HG03342 (cell line): ENCODE results near the gene FBH1.
A peak's percentile ranks its signal among the peaks of the same experiment; 100 is the strongest.
"Not testable (repeated sequence)": the region's sequence is repeated elsewhere in the genome, so short reads cannot be mapped to it uniquely, and the experiment has no call there.

ENCODE experiments used
- ATAC-seq: cut with Tn5 transposase; IDR thresholded peaks from one replicate; pipeline ENCODE4 v1.9.1; 2021; ENCODE audit warnings: mild to moderate bottlenecking, moderate library complexity; ENCODE audit not compliant: unreplicated experiment

FBH1 gene

DNA sequence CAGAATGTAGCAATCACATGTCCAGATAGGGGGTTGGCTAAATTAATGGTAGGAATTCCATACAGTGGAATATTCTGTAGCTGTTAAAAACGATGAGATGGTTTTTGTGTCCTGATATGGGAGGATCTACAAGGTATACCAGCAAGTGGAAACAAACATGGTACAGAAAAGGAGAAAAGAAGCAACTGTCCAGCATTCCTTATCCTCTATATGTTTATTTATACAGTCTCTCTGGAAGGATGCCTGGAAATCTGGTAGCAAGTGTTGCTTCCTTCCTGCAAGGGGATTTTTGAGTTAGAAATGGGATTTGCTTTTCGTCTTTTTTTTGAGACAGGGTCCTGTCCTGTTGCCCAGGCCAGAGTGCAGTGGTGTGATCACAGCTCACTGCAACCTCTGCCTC, 68.0 kb downstream of the FBH1 start:
- no peak for ATAC-seq

DNA sequence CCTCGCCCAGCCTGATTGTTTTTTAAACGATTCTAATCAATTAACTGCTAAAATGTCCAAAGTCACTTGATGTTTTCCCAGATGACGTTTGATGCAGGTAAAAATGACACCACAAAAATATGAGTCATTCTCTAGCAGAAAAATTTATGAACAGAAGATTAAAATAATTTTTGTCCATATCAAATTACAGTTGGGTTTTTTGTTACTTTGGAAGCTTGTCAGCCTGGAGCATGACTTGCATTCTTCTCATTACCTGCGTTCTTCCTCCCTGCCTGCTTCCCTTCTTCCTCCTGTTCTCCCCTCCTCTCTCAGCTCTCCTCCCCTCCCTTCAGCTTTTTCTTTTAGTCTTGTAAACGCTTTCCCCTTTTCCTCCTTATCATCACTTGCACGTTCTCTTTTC, 68.6 kb downstream of the FBH1 start:
- no peak for ATAC-seq

DNA sequence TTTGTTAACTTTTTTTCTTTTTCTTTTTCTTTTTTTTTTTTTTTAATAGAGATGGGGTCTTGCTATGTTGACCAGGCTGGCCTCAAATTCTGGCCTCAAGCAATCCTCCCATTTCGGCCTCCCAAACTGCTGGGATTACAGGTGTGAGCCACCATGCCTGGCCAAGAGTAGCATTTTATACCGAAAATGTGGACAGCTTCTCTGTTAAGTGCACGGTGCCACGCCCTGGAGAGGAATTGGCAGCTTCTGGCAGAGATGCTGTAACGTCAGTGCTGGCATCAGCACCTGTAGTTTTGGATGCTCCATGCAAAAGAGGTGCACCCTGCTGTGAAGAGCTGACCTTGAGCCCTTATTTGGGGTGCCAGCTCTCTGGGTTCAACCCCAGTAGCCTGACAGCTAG, 69.1 kb downstream of the FBH1 start:
- no peak for ATAC-seq

DNA sequence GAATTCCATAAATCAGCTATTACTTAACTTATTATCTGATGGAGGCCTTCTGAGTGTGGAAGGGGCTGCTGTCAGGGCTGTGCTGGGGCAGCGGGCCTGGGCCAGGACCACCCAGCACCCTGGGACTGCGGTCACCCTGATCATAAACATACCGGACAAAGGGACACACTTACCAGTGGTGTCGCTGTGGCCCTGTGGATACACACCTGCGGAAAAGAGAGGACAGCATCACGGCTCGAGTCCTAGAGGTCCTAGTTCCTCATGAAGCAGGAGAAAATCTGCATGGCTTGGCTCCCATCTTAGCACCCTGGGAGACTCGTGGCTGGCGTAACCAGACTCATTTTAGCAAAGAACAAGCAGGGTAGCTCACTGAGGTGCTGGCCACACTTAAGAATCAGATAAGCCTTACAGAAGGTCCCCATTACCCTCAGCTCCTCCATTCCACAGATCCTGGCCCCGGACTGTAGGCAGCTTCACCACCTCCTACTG, 69.6 kb downstream of the FBH1 start:
- ATAC-seq = no peak

DNA sequence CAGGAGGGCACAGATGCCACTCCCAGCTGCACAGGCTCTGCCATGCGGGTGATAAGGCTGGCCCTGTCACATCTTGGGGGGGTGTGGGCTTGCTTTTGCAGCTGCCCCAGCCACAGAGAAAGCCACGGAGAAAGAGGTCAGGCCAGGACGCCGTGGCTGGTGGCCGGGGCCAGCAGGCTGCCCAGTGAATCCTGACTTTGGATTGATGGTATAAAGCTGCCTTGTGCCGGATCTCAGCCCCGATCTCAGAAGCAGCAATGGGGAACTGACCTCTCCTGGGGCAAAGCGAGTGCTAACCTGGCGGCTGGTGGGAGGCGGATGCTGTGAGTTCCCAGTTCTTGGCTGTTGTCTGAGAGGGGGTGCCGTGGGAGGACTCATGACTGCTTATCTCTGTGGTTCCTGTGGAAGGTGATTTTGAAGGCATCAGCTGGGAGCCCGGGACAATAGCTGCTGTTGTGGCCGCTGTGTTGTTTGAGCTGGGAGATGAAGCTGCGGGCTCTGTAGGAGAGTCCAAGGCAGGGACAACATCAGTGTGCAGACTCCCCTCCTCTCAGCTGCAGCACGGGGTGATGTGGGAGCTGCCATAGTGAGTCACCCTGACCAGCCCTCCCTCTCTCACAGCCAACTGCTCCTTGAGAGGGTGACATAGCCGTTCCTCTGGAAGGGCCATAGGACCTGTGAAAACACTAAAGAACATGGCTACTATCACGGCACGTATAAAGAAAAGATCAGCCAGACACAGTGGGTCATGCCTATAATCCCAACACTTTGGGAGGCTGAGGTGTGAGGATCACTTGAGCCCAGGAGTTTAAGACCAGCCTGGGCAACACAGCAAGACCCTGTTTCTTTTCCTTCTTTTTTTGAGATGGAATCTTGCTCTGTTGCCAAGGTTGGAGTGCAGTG, 70.3 kb downstream of the FBH1 start:
- ATAC-seq = no peak

DNA sequence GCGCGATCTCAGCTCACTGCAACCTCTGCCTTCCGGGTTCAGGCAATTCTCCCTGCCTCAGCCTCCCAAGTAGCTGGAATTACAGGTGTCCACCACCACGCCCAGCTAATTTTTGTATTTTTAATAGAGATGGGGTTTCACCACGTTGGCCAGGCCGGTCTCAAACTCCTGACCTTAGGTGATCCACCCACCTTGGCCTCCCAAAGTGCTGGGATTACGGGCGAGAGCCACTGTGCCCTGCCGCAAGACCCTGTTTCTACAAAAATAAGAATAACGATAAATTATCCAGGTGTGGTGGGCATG, 70.9 kb downstream of the FBH1 start:
- not testable (repeated sequence) for ATAC-seq

DNA sequence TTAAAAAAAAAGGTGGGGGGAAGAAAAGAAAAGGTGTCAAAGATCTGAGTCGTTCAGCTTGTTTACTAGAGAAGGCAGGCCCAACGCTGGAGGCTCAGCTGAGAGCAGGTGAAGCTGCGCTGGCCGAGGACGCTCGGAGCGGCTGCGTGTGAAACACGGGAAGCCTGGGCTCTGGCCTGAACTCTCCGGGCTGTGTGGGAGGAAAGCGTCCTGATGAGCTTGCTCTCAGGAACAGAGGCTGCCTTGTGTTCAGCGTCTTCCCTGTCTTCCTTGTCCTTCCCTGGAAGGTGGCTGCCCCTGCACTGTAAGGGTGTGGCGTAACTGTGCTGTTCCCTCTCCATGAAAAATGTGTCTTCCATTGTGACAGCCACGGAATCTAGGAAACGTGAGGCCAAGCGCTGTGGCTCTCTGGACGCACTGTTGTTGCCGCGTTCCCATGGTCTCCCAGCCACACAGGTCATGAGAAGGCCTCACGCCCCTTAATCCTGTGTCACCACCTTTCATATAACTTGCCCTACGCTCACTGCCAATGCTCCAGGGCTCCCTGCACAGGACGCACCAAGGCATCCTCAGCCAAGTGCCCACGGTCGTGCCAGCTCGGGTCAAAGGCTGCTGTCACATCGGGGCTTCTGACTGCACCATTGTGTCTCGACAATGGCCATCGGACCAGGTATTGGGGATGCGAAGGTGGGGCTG, 71.5 kb downstream of the FBH1 start:
- no peak for ATAC-seq

DNA sequence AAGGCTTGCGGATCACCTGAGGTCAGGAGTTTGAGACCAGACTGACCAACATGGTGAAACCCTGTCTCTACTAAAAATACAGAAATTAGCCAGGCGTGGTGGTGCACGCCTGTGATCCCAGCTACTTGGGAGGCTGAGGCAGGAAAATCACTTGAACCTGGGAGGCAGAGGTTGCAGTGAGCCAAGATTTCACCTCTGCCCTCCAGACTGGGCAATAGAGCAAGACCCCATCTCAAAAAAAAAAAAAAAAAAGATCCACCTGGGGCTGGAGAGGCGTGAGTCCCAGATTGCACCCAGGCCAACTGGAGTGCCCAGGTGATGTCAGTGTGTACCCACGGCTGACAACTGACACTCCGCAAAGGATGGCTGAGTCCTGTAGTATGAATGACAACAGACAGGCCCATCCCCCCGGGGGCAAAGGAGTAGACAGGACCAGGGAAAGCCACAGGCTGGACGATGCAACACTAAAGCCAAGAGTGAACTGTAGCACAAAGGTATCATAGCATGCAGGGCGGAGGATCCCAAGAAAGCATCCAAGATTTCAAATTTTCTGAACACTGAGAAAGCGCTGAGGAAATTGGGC, 72.4 kb downstream of the FBH1 start:
- ATAC-seq = not testable (repeated sequence)

DNA sequence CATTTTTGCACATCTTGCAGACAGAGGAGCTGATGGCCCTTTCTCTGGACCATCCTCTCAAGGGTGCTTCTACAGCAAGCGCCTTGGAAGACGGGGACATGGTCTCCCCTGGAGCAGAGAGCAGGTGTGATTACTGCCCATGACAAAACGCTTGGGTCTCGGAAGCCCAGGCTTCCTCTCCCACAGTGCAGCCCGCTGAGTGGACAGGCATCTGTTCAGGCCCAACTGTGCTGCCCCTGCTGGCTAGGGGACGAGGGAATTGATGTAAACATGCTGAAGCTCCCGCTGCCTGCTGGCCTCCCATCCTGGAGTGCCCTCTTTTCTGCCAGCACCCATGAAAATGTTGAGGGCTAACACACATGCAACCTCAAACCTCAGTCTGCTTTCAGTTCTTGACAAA, 73.0 kb downstream of the FBH1 start:
- ATAC-seq = no peak

DNA sequence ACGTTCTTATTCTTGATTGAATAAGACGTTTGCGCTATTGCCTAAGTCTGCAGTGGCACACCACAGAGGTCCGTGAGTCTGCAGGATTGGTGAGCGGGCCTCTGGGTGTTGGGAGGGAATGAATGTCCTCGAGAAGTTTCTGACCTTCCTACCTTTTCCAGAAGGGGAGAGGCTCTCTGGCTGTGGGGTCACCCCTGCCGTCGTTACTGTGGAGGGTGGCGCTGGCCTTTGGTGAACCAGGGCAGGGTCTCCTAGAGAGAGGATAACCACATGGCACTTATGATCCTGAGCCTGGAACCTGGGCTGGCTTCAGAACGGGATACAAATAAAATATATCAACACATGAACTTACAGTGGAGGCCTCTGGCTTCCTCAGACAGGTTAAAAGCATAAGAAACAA, 73.5 kb downstream of the FBH1 start:
- no peak for ATAC-seq

DNA sequence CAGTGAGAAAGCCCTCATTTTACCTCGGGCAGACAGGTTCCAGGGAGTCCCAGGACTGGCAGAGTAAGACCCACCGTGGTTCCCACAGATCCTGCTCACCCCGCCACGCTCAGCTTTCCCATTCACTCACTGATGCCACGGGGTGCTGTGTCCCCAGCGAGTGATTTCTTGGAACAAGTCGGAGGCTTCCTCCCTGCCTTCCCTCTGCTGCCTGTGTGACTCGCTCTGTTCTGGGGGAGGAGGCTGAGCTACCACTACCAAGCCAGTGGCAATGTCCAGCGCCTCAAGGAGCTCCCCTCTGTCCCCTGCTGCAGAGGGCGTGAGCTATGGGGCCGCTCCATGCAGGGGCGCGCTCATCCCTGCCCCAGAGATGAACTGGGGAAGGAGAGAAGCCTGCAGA, 74.7 kb downstream of the FBH1 start:
- ATAC-seq = no peak

DNA sequence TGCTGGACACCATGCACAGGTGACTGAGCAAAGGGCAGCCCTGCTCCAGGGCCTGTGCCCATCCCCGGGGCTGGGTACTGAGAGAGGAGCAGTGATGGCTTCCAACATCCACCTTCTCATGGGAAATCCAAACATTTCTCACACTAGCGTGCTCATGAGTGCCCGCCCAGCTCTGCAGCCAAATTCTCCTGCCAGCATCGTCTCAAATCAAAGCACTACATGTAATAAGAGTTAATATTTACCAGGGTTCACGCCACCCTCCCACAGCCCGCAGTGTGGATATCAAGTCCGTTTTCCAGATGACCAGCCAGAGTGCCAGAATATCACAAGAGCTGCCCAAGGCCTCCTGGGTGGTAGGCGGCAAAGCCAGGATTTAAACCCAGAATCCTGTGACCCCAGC, 75.2 kb downstream of the FBH1 start:
- ATAC-seq = no peak

DNA sequence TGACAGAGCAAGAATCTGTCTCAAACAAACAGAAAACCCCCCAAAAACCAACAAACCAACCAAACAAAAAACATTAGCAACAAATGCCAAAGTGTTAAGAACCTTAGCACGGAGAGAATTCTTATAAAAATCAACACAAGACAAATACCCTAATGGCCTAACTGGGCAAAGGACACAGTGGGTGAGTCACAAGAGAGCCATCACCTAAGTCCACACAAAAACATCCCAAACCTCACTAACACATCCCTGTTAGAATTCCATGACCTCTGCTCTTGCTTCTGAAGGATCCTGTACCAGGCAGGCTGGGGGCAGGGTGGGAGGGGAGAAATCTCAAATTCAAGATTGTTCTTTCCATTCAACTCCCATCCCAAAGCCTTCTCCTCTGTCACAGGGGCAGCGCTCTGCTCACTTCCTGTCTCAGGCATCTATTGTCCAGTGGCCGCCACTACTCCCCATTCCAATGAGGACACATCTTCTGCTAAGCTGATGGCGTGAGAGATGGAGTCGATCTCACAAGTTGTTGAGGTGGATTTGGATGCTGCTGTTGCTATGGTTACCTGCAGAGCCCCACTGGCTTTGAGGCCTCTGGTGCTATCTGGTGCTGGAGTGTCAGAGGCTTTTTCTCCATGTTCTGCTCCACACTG, 78.1 kb downstream of the FBH1 start:
- no peak for ATAC-seq

DNA sequence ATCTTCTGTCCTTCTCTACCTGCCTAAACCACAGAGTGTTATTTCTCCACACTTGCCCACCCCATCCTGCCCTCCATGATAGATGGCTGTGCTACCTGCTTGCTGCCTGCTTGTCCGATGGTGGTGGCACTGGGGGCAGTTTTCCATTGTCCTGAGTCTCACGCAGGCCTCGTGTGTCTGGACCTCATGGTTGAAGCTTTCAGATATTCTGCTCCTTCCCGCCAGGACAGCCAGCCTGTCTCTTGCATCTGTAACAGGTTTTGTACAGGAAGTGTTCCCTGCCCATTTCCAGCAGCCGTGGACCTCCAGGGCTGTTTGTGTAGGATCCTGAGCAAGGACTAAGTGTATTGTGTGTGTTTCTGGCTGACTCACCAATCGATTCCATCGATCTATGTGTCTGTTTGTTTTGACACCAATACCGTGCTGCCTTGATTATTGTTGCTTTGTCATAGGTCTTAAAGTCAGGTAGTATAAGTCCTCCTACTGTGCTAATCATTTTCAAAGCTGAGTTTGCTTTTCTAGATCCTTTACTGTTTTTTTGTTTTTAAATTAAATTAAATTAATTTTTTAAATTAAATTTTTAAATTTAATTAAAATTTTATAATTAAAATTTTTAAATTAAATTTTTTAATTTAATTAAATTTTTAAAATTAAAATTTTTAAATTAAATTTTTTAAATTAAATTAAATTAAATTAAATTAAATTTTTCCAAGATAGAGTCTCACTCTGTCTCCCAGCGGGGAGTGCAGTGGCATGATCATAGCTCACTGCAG, 78.8 kb downstream of the FBH1 start:
- no peak for ATAC-seq

DNA sequence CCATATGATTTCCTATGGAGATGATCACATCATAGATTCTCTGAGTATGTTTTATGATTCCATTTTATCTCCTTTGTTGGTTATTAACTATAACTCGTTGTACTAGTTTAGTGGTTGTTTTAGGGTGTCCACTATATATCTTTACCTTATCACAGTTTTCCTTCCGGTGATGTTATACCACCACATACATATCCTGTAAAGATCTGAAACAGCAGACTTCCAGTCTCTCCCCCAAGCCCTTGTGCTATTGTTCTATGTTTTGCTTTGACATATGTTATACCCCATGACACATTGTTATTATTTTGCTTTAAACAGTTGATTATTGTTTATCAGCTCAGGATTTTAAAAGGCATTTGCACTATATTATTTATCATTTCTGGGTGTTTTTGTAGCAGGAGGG, 80.0 kb downstream of the FBH1 start:
- ATAC-seq = no peak

DNA sequence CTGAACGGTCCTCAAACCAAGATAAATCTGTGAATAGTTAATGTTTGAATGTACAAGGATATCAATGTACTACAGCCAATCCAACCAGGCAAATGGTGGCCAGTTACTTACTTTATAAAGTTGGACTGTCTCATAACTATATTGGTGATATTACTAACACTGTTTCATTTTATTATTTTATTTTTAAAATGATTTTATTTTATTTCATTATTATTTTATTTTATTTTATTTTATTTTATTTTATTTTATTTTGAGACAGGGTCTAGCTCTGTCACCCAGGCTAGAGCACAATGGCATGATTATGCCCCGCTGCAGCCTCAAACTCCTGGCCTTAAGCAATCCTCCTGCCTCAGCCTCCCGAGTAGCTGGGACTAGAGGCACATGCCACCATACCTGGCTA, 80.5 kb downstream of the FBH1 start:
- ATAC-seq = no peak

DNA sequence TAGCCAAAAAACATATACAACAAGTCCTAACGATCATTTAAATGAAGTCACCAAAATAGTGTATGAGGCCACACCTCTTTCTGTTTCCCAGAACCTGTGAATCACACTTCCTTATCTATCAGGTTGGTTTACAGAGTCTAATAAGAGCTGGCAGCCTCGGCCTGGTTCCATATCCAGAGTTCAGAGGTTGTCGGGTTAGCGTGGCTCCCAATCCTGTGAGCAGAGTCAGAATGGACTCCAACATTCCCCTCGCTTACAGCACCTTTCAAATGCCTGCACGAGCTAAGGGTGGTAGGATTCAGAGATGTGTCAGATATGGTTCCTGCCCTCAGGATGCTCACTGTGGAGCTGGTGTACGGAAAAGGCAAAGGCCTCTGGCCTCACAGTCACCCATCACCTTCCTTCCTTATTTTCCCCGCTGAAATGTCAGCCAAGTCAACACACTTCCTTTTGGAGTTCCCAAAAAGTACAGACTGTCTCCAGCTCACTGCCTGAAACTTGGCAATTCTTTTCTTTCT, 81.3 kb downstream of the FBH1 start:
- no peak for ATAC-seq

DNA sequence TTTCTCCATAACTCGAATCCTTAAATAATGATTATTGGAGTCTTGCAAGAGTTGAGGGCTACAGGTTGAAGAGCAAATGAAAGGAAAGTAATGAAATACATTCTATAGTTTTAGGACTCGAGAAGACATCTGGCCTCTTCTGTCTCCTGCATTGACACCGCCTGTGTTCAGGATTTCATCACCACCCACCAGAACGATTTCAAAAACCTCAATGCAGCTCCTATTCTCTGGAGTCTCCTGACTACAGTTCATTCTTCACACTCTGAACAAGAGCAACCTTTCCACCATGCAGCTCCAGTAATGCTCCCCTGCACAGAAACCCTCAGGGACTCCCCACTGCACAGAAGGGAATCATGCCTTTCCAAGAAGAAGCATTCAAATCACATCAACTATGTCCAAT, 81.8 kb downstream of the FBH1 start:
- no peak for ATAC-seq

DNA sequence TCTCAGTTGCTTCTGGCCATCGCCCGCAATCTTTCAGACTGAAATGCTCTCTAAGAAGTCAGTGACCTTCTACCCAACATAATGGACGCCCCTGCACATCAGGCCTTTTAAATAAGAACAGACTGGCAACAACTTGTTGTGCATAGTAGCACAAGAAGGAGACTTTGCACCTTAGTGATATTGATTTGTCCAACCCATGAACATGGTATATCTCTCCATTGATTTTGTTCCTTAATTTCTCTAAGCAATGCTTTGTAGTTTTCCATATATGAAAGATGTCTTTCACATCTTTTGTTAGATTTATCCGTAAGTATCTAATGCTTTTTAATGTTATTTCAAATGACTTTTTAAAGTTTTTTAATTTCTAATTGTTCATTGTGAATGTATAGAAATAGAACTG, 83.0 kb downstream of the FBH1 start:
- ATAC-seq = no peak

DNA sequence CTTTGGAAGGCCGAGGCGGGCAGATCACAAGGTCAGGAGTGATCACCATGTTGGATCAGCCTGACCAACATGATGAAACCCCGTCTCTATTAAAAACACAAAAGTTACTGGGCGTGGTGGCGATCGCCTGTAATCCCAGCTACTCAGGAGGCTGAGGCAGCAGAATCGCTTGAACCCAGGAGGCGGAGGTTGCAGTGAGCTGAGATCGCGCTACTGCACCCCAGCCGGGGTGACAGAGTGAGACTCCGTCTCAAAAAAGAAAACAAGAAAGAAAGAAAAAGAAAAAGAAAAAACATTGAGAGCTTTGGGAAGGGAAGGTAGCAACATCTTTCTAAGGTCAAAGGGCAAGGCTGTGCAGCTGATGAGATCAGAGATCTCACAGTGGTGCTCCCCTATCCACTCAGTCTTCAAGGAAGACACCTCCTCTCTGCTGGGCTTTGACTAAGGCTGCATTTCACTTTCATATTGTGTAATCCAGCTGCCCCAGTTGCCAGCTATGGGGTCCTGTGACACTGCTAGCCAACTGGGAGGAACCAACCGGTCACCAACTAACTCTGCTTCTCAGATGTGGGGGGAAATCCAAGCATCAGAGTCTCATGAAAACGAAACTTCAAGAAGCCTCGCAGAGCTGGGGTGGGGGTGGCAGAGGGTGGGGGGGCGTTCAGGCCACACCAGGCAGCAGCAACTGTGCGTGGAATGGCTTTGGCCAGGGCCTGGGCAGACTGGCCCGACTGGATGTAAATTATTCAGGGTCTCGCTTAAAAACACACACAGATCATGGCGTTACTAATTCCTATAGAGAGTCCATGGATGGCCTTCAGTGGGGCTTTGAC, 85.8 kb downstream of the FBH1 start:
- ATAC-seq = peak; percentile 59
